Fibroblast of mammary gland (primary cell): ENCODE results near the gene TREM2.
A peak's percentile ranks its signal among the peaks of the same experiment; 100 is the strongest.
"Not testable (repeated sequence)": the region's sequence is repeated elsewhere in the genome, so short reads cannot be mapped to it uniquely, and the experiment has no call there.

Source experiments
- DNase-seq: peaks from one replicate; pipeline ENCODE4 v3.0.0-alpha.2; 2010; ENCODE audit warnings: low read depth
- H3K4me3 ChIP-seq: 2 replicates; pipeline ENCODE4 v1.5.1; 2011; ENCODE audit warnings: low read depth, mild to moderate bottlenecking, low read length, moderate library complexity; ENCODE audit not compliant: control insufficient read depth
- CTCF ChIP-seq: conservative IDR thresholded peaks from 2 replicates; pipeline ENCODE4 v1.5.1; 2011; ENCODE audit warnings: low read depth, low read length, inconsistent platforms; ENCODE audit not compliant: control insufficient read depth, insufficient read depth

TREM2 gene

GRCh38 chr6:41122373-41122772, 40.5 kb downstream of the TREM2 start:
- H3K4me3 ChIP-seq, result no peak overlapping the region
- peak; percentile 10 for DNase-seq
- TF ChIP-seq CTCF, result no peak

DNA sequence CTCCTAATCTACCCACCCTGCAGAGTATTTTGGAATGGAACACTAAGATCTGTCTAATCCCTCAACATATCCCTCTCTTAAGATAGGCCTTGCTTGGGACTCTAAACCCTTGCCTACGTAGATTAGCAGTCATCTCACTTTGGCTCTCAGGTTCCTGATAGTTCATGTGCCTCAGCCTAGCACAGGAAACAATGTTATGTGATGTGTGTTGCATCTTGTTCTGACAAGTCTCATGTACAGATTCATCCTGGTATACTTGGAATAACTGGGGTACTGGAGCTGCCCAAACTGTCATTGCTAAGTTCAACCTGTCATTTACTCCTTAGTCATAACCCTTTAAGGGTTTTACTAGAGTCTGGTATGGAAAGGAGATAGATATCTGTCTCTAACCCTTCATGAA, 42.9 kb downstream of the TREM2 start:
- no peak overlapping the region for H3K4me3 ChIP-seq
- TF ChIP-seq CTCF, result no peak
- no peak for DNase-seq

- H3K4me3 ChIP-seq, result no peak overlapping the region
- no peak for TF ChIP-seq CTCF
Observed at GRCh38 chr6:41119508-41119907, 43.4 kb downstream of the TREM2 start.

GRCh38 chr6:41115027-41115426, 47.9 kb downstream of the TREM2 start:
- H3K4me3 ChIP-seq, result not testable (repeated sequence)

More at GRCh38 chr6:41119508-41119907, 43.4 kb downstream of the TREM2 start:
- no peak for DNase-seq

GRCh38 chr6:41111017-41111416, 51.9 kb downstream of the TREM2 start:
- TF ChIP-seq CTCF, result no peak
- DNase-seq, result no peak
- H3K4me3 ChIP-seq, result no peak overlapping the region

More at GRCh38 chr6:41115027-41115426, 47.9 kb downstream of the TREM2 start:
- DNase-seq, result not testable (repeated sequence)
